ENCODE results near the gene KIAA0825. TPM values are rescaled to one million over a fixed set of nuclear protein-coding genes. Genes with fewer than 3 reads are reported as not detected.

KIAA0825 gene
- total RNA-seq, 2 experiments from 2014 or later = 0.32 to 0.54 TPM

GRCh38 chr5:94218374-94218773, 400.0 kb downstream of the KIAA0825 start:
- H3K27me3 Mint-ChIP-seq = no peaks in the 10 kb centered on the region
- no peak for TF ChIP-seq CTCF (IDR thresholded peaks at IDR 0.05)
- no peaks in the 10 kb centered on the region for H3K36me3 Mint-ChIP-seq (ENCODE audit: low read depth)
- DNase-seq = no peak
- POLR2A ChIA-PET = no interaction called here
- no peak overlapping the region for H3K4me3 Mint-ChIP-seq
- no peak overlapping the region for H3K27ac Mint-ChIP-seq
- H3K4me1 Mint-ChIP-seq (ENCODE audit: low read depth) = peaks cover 2% of the 10 kb centered on the region
- no peaks in the 10 kb centered on the region for H3K9me3 Mint-ChIP-seq
- CTCF ChIA-PET = no interaction called here
- intact Hi-C loops (cut with micrococcal nuclease) = no loop called here
- no peak for ATAC-seq

- DNase-seq = no peak
- POLR2A ChIA-PET = no interaction called here
- CTCF ChIA-PET = no interaction called here
- no peak for TF ChIP-seq CTCF (IDR thresholded peaks at IDR 0.05)
- Mint-ChIP-seq H3K4me1 (ENCODE audit: low read depth) (no peaks in the 10 kb centered on the region), H3K9me3 (no peaks in the 10 kb centered on the region), H3K36me3 (ENCODE audit: low read depth) (no peaks in the 10 kb centered on the region), H3K27ac (no peak overlapping the region), H3K27me3 (no peaks in the 10 kb centered on the region), H3K4me3 (no peak overlapping the region)
- no peak for ATAC-seq
- intact Hi-C loops (cut with micrococcal nuclease) = no loop called here
Observed at GRCh38 chr5:94217745-94218144, 400.7 kb downstream of the KIAA0825 start.

- no peaks in the 10 kb centered on the region for H3K4me1 Mint-ChIP-seq (ENCODE audit: low read depth)
- intact Hi-C loops (cut with micrococcal nuclease) = no loop called here
- TF ChIP-seq CTCF (IDR thresholded peaks at IDR 0.05) = no peak
- H3K9me3 Mint-ChIP-seq = no peaks in the 10 kb centered on the region
- no peak overlapping the region for H3K27ac Mint-ChIP-seq
- CTCF ChIA-PET = no interaction called here
- H3K27me3 Mint-ChIP-seq = no peaks in the 10 kb centered on the region
- no peak for ATAC-seq
- no peak for DNase-seq
- POLR2A ChIA-PET = no interaction called here
- no peak overlapping the region for H3K4me3 Mint-ChIP-seq
- H3K36me3 Mint-ChIP-seq (ENCODE audit: low read depth) = no peaks in the 10 kb centered on the region
Observed at GRCh38 chr5:94217216-94217615, 401.2 kb downstream of the KIAA0825 start.

- intact Hi-C loops (cut with micrococcal nuclease) = no loop called here
- Mint-ChIP-seq H3K4me3 (no peak overlapping the region), H3K27ac (no peak overlapping the region), H3K27me3 (peaks cover 2% of the 10 kb centered on the region), H3K36me3 (ENCODE audit: low read depth) (no peaks in the 10 kb centered on the region), H3K9me3 (no peaks in the 10 kb centered on the region), H3K4me1 (ENCODE audit: low read depth) (no peaks in the 10 kb centered on the region)
- TF ChIP-seq CTCF (IDR thresholded peaks at IDR 0.05) = no peak
- POLR2A ChIA-PET = no interaction called here
- CTCF ChIA-PET = no interaction called here
- no peak for ATAC-seq
- DNase-seq = no peak
Observed at GRCh38 chr5:94212476-94212875, 405.9 kb downstream of the KIAA0825 start.

GRCh38 chr5:94209774-94210355, 408.5 kb downstream of the KIAA0825 start:
- DNase-seq (no peak), ATAC-seq (no peak)
- Mint-ChIP-seq H3K27ac (no peak overlapping the region), H3K27me3 (peaks cover 2% of the 10 kb centered on the region), H3K4me1 (ENCODE audit: low read depth) (no peaks in the 10 kb centered on the region), H3K9me3 (no peaks in the 10 kb centered on the region), H3K4me3 (no peak overlapping the region), H3K36me3 (ENCODE audit: low read depth) (no peaks in the 10 kb centered on the region)
- intact Hi-C loops (cut with micrococcal nuclease) = no loop called here
- CTCF ChIA-PET = no interaction called here
- TF ChIP-seq CTCF (IDR thresholded peaks at IDR 0.05) = no peak
- POLR2A ChIA-PET = no interaction called here

Data from activated CD8-positive, alpha-beta T cell treated with anti-CD3 and anti-CD28 coated beads for 36 hours (primary cell).